Activated CD8-positive, alpha-beta T cell treated with anti-CD3 and anti-CD28 coated beads for 36 hours (primary cell): ENCODE measurements around the gene SEPTIN1. TPM values are rescaled to one million over a fixed set of nuclear protein-coding genes. Genes with fewer than 3 reads are reported as not detected.

Experiments used
- ATAC-seq: fragments of 200-7000 bp; cut with Tn5 transposase; one replicate; pipeline ENCODE4 v1.10.0; 2021; ENCODE audit warnings: mild to moderate bottlenecking, moderate library complexity
- CTCF ChIA-PET: fragments of 350-600 bp; sonication (Branson Sonifier 250); formaldehyde crosslinking; loops from one replicate; lab custom pipeline; 2021; ENCODE audit warnings: antibody characterized with exemption; lab: Charles Lee
- POLR2A ChIA-PET: fragments of 350-600 bp; sonication (Branson Sonifier 250); formaldehyde crosslinking; loops from one replicate; lab custom pipeline; 2021; ENCODE audit warnings: antibody characterized with exemption; lab: Charles Lee
- DNase-seq: peaks from one replicate; pipeline ENCODE4 v3.0.0-alpha.2; 2020
- H3K27ac Mint-ChIP-seq: one replicate; pipeline ENCODE4 v1.8.0; 2021; ENCODE audit warnings: mild to moderate bottlenecking, mixed read lengths
- H3K27me3 Mint-ChIP-seq: one replicate; pipeline ENCODE4 v1.8.0; 2021; ENCODE audit warnings: mixed read lengths
- H3K36me3 Mint-ChIP-seq: one replicate; pipeline ENCODE4 v1.8.0; 2021; ENCODE audit warnings: low read depth, mixed read lengths
- H3K4me1 Mint-ChIP-seq: one replicate; pipeline ENCODE4 v1.8.0; 2021; ENCODE audit warnings: low read depth, mixed read lengths
- H3K4me3 Mint-ChIP-seq: one replicate; pipeline ENCODE4 v1.8.0; 2021; ENCODE audit warnings: mild to moderate bottlenecking, moderate library complexity, mixed read lengths
- H3K9me3 Mint-ChIP-seq: one replicate; pipeline ENCODE4 v1.8.0; 2021; ENCODE audit warnings: mixed read lengths
- CTCF ChIP-seq: fragments of 200-600 bp; IDR thresholded peaks from one replicate; pipeline ENCODE4 v1.8.0; 2022; ENCODE audit warnings: antibody characterized with exemption, mild to moderate bottlenecking
- intact Hi-C: fragments of 100-400 bp; cut with micrococcal nuclease; formaldehyde crosslinking; loops from one replicate; pipeline ENCODE4 v1.10.0; 2022
- total RNA-seq, 2 experiments: library from RNA; stranded (reverse); gene quantifications; one replicate each; pipeline ENCODE4 v1.2.3, GENCODE V29; 2021

Gene SEPTIN1
- total RNA-seq, 2 experiments from 2014 or later, result 163 to 169 TPM

GRCh38 chr16:30377050-30377811 is 5.1 kb downstream of the SEPTIN1 start:
- no peak for TF ChIP-seq CTCF
- ATAC-seq (no peak), DNase-seq (no peak)
- ChIA-PET POLR2A (interaction anchor here (1.0 to 2.4 kb wide), 9 partner anchors 10 to 281 kb away, joined by 3 to 8 read pairs (median 4); partner anchors contain the start of gene ZNF48), CTCF (interaction anchor here (1.2 to 1.6 kb wide), 2 partner anchors 32 to 148 kb away, joined by 3 to 5 read pairs; no protein-coding TSS in a partner anchor)
- Mint-ChIP-seq H3K4me1 (peaks cover 36% of the 10 kb centered on the region), H3K36me3 (peaks cover 34% of the 10 kb centered on the region), H3K27ac (peak overlapping the region; percentile 100), H3K9me3 (no peaks in the 10 kb centered on the region), H3K4me3 (peak overlapping the region; percentile 99), H3K27me3 (no peaks in the 10 kb centered on the region)
- intact Hi-C loops, result loop anchor here (10.0 kb wide), 2 partner anchors 282 to 312 kb away; partner anchors contain the start of genes ALDOA, TBX6 and YPEL3

GRCh38 chr16:30376461-30376902 is 5.9 kb downstream of the SEPTIN1 start:
- ATAC-seq (no peak), DNase-seq (no peak)
- ChIA-PET POLR2A (interaction anchor here (2.4 kb wide), 1 partner anchor 191 kb away, joined by 8 read pairs; no protein-coding TSS in a partner anchor), CTCF (interaction anchor here (1.2 kb wide), 1 partner anchor 33 kb away, joined by 5 read pairs; no protein-coding TSS in a partner anchor)
- Mint-ChIP-seq H3K36me3 (peaks cover 30% of the 10 kb centered on the region), H3K9me3 (no peaks in the 10 kb centered on the region), H3K27me3 (no peaks in the 10 kb centered on the region), H3K4me1 (peaks cover 41% of the 10 kb centered on the region), H3K4me3 (peak overlapping the region; percentile 99), H3K27ac (peak overlapping the region; percentile 100)
- intact Hi-C loops, result loop anchor here (10.0 kb wide), 2 partner anchors 282 to 312 kb away; partner anchors contain the start of genes ALDOA, TBX6 and YPEL3
- no peak for TF ChIP-seq CTCF

GRCh38 chr16:30375864-30376263 is 6.5 kb downstream of the SEPTIN1 start:
- H3K27ac Mint-ChIP-seq, result peak overlapping the region; percentile 68
- ATAC-seq (no peak), DNase-seq (no peak)
- no peaks in the 10 kb centered on the region for H3K9me3 Mint-ChIP-seq
- intact Hi-C loops, result loop anchor here (10.0 kb wide), 2 partner anchors 281 to 311 kb away; partner anchors contain the start of genes ALDOA, TBX6 and YPEL3
- TF ChIP-seq CTCF, result no peak
- POLR2A ChIA-PET, result no interaction called here
- H3K4me3 Mint-ChIP-seq, result no peak overlapping the region
- CTCF ChIA-PET, result interaction anchor here (1.2 kb wide), 1 partner anchor 34 kb away, joined by 5 read pairs; no protein-coding TSS in a partner anchor
- H3K27me3 Mint-ChIP-seq, result no peaks in the 10 kb centered on the region
- H3K36me3 Mint-ChIP-seq, result peaks cover 25% of the 10 kb centered on the region
- H3K4me1 Mint-ChIP-seq, result peaks cover 39% of the 10 kb centered on the region

GRCh38 chr16:30374538-30374937 is 7.8 kb downstream of the SEPTIN1 start, which contains the start of gene MYL11:
TSS of gene MYL11 (plus strand) at chr16:30374802. CDS start at chr16:30374858, 56 bp downstream.
- ChIA-PET CTCF (no interaction called here), POLR2A (interaction anchor here (0.6 to 8.0 kb wide), 3 partner anchors 8 to 92 kb away, joined by 3 to 73 read pairs (median 4); partner anchors contain the start of gene CD2BP2)
- intact Hi-C loops, result loop anchor here (5.0 to 10.0 kb wide), 3 partner anchors 33 to 310 kb away; partner anchors contain the start of genes ALDOA, TBX6, YPEL3 and ZNF771
- peaks cover 15% of the 10 kb centered on the region for H3K36me3 Mint-ChIP-seq
- H3K9me3 Mint-ChIP-seq, result no peaks in the 10 kb centered on the region
- DNase-seq (no peak), ATAC-seq (no peak)
- no peak within 1 kb of the TSS for H3K4me3 Mint-ChIP-seq
- no peaks in the 10 kb centered on the region for H3K27me3 Mint-ChIP-seq
- H3K4me1 Mint-ChIP-seq, result peaks cover 30% of the 10 kb centered on the region
- no peak for TF ChIP-seq CTCF
- H3K27ac Mint-ChIP-seq, result peak within 1 kb of the TSS; percentile 68
